Amygdala (tissue), 56 donors: ENCODE results near the gene SLC22A17.
A peak's percentile ranks its signal among the peaks of the same experiment; 100 is the strongest.
"Not testable (repeated sequence)": the region's sequence is repeated elsewhere in the genome, so short reads cannot be mapped to it uniquely, and the experiment has no call there.

ENCODE experiments used
- DNase-seq, 56 donors: peaks; one replicate each; lab custom pipeline; 2025; lab: John Stamatoyannopoulos, UW

Gene SLC22A17

GRCh38 chr14:23347406-23348296 is 5.0 kb downstream of the SLC22A17 start:
- no peak for DNase-seq

- DNase-seq: no peak
Observed at GRCh38 chr14:23346693-23347405, 5.8 kb downstream of the SLC22A17 start.

- no peak for DNase-seq
Observed at GRCh38 chr14:23345987-23346692, 6.5 kb downstream of the SLC22A17 start.

GRCh38 chr14:23344481-23344880 is 8.2 kb downstream of the SLC22A17 start:
- no peak for DNase-seq

GRCh38 chr14:23339506-23340268 is 13.0 kb downstream of the SLC22A17 start:
- DNase-seq: no peak

- DNase-seq: no peak
Observed at GRCh38 chr14:23335623-23336022, 17.1 kb downstream of the SLC22A17 start.

GRCh38 chr14:23327947-23328744 is 24.5 kb downstream of the SLC22A17 start:
- DNase-seq: peak in 41 of 56 donors; percentile 6 to 89 (median 46)

- DNase-seq: no peak
Observed at GRCh38 chr14:23326491-23327332, 26.0 kb downstream of the SLC22A17 start.

GRCh38 chr14:23325746-23326145 is 26.9 kb downstream of the SLC22A17 start:
- DNase-seq: not testable (repeated sequence)

GRCh38 chr14:23324993-23325392 is 27.7 kb downstream of the SLC22A17 start:
- DNase-seq: no peak

- no peak for DNase-seq
Observed at GRCh38 chr14:23324455-23324846, 28.2 kb downstream of the SLC22A17 start.

GRCh38 chr14:23323838-23324454 is 28.7 kb downstream of the SLC22A17 start:
- no peak for DNase-seq

- DNase-seq: no peak
Observed at GRCh38 chr14:23322568-23323517, 29.8 kb downstream of the SLC22A17 start.

GRCh38 chr14:23321572-23322547 is 30.8 kb downstream of the SLC22A17 start:
- peak in 16 of 56 donors; percentile 42 to 77 (median 61) for DNase-seq
